Epidermal melanocyte (primary cell): ENCODE data around the gene OSTF1.
A peak's percentile ranks its signal among the peaks of the same experiment; 100 is the strongest.

Source experiments
- DNase-seq: peaks from one replicate; pipeline ENCODE4 v3.0.0; 2011; ENCODE audit warnings: low spot score; ENCODE audit not compliant: insufficient read length

The OSTF1 gene

GRCh38 chr9:75087824-75088645 is at the start of gene OSTF1, which contains the start of gene NMRK1:
TSS of gene OSTF1 (plus strand) at chr9:75088514. CDS start at chr9:75088693, 179 bp downstream.
TSS of gene NMRK1 (minus strand) at chr9:75088155. CDS start at chr9:75083115, 5,040 bp downstream.
- DNase-seq = peak; percentile 90

GRCh38 chr9:75039009-75039408 is 49.3 kb upstream of the OSTF1 start:
- peak; percentile 23 for DNase-seq

GRCh38 chr9:75039801-75040200 is 48.5 kb upstream of the OSTF1 start:
- DNase-seq = no peak

GRCh38 chr9:75041041-75041440 is 47.3 kb upstream of the OSTF1 start:
- no peak for DNase-seq

GRCh38 chr9:75046725-75047345 is 41.5 kb upstream of the OSTF1 start:
- DNase-seq = no peak

- no peak for DNase-seq
These were observed 40.8 kb upstream of the OSTF1 start for GRCh38 chr9:75047506-75047905.

- no peak for DNase-seq
These were observed 37.0 kb upstream of the OSTF1 start for GRCh38 chr9:75051285-75051684.

GRCh38 chr9:75053869-75054268 is 34.4 kb upstream of the OSTF1 start:
- no peak for DNase-seq

- no peak for DNase-seq
These were observed 33.8 kb upstream of the OSTF1 start for GRCh38 chr9:75054368-75055001.

- DNase-seq = no peak
These were observed 27.1 kb upstream of the OSTF1 start for GRCh38 chr9:75061169-75061568.

- DNase-seq = no peak
These were observed 24.6 kb upstream of the OSTF1 start for GRCh38 chr9:75063556-75064305.

- no peak for DNase-seq
These were observed 23.8 kb upstream of the OSTF1 start for GRCh38 chr9:75064307-75065025.

GRCh38 chr9:75065510-75065909 is 22.8 kb upstream of the OSTF1 start:
- no peak for DNase-seq

GRCh38 chr9:75067894-75068293 is 20.4 kb upstream of the OSTF1 start:
- DNase-seq = no peak

- no peak for DNase-seq
These were observed 19.1 kb upstream of the OSTF1 start for GRCh38 chr9:75069171-75069570.

GRCh38 chr9:75071530-75072122 is 16.7 kb upstream of the OSTF1 start:
- DNase-seq = no peak

- no peak for DNase-seq
These were observed 15.4 kb upstream of the OSTF1 start for GRCh38 chr9:75072895-75073294.

GRCh38 chr9:75081632-75082031 is 6.7 kb upstream of the OSTF1 start:
- no peak for DNase-seq

GRCh38 chr9:75083188-75083970 is 4.9 kb upstream of the OSTF1 start:
- DNase-seq = no peak
